GM19468 (cell line): ENCODE results near the gene SLX4IP.

Experiments
- ATAC-seq: cut with Tn5 transposase; IDR thresholded peaks from one replicate; pipeline ENCODE4 v1.9.1; 2021; ENCODE audit warnings: mild to moderate bottlenecking, moderate library complexity, moderate number of reproducible peaks; ENCODE audit not compliant: unreplicated experiment; ENCODE audit errors: extremely low read depth

The SLX4IP gene

GRCh38 chr20:10540636-10541493, 105.8 kb downstream of the SLX4IP start:
- no peak for ATAC-seq

GRCh38 chr20:10541668-10542411, 106.7 kb downstream of the SLX4IP start:
- no peak for ATAC-seq

GRCh38 chr20:10542442-10542841, 107.3 kb downstream of the SLX4IP start:
- ATAC-seq, result no peak

- ATAC-seq, result no peak
Observed at GRCh38 chr20:10543480-10543879, 108.4 kb downstream of the SLX4IP start.

GRCh38 chr20:10547276-10548114, 112.4 kb downstream of the SLX4IP start:
- ATAC-seq, result no peak

GRCh38 chr20:10549511-10549910, 114.4 kb downstream of the SLX4IP start:
- ATAC-seq, result no peak

- ATAC-seq, result no peak
Observed at GRCh38 chr20:10550204-10551118, 115.4 kb downstream of the SLX4IP start.

GRCh38 chr20:10551732-10552724, 116.9 kb downstream of the SLX4IP start:
- no peak for ATAC-seq

- ATAC-seq, result no peak
Observed at GRCh38 chr20:10553326-10553984, 118.3 kb downstream of the SLX4IP start.

GRCh38 chr20:10554285-10554684, 119.2 kb downstream of the SLX4IP start:
- ATAC-seq, result no peak

- ATAC-seq, result no peak
Observed at GRCh38 chr20:10555393-10555792, 120.3 kb downstream of the SLX4IP start.

GRCh38 chr20:10555865-10556308, 120.8 kb downstream of the SLX4IP start:
- ATAC-seq, result no peak

GRCh38 chr20:10556519-10557083, 121.5 kb downstream of the SLX4IP start:
- ATAC-seq, result no peak

GRCh38 chr20:10557685-10558084, 122.6 kb downstream of the SLX4IP start:
- no peak for ATAC-seq

- no peak for ATAC-seq
Observed at GRCh38 chr20:10558635-10559187, 123.6 kb downstream of the SLX4IP start.

GRCh38 chr20:10559266-10559665, 124.2 kb downstream of the SLX4IP start:
- ATAC-seq, result no peak

- no peak for ATAC-seq
Observed at GRCh38 chr20:10560686-10561085, 125.6 kb downstream of the SLX4IP start.
